Endothelial cell (in vitro differentiated cells): ENCODE measurements around the gene CWC25. TPM values are rescaled to one million over a fixed set of nuclear protein-coding genes. Genes with fewer than 3 reads are reported as not detected.

Experiments used
- DNase-seq: peaks from one replicate; pipeline ENCODE4 v3.0.0; 2021; ENCODE audit warnings: low spot score
- H3K27ac Mint-ChIP-seq: one replicate; pipeline ENCODE4 v1.8.0; 2021; ENCODE audit warnings: mixed read lengths, inconsistent platforms; ENCODE audit not compliant: unreplicated experiment
- H3K27me3 Mint-ChIP-seq: one replicate; pipeline ENCODE4 v1.8.0; 2021; ENCODE audit warnings: mild to moderate bottlenecking, moderate library complexity, mixed read lengths, inconsistent platforms; ENCODE audit not compliant: unreplicated experiment
- H3K36me3 Mint-ChIP-seq: one replicate; pipeline ENCODE4 v1.8.0; 2021; ENCODE audit warnings: mild to moderate bottlenecking, low read depth, mixed read lengths, inconsistent platforms; ENCODE audit not compliant: unreplicated experiment
- H3K4me1 Mint-ChIP-seq: one replicate; pipeline ENCODE4 v1.8.0; 2021; ENCODE audit warnings: mild to moderate bottlenecking, mixed read lengths, inconsistent platforms; ENCODE audit not compliant: unreplicated experiment
- H3K4me3 Mint-ChIP-seq: one replicate; pipeline ENCODE4 v1.8.0; 2021; ENCODE audit warnings: mild to moderate bottlenecking, mixed read lengths, inconsistent platforms; ENCODE audit not compliant: unreplicated experiment
- H3K9me3 Mint-ChIP-seq: one replicate; pipeline ENCODE4 v1.8.0; 2021; ENCODE audit warnings: mixed read lengths, inconsistent platforms; ENCODE audit not compliant: unreplicated experiment
- CTCF ChIP-seq: fragments of 200-600 bp; sonication (generic); IDR thresholded peaks from one replicate; pipeline ENCODE4 v1.5.0; 2021; ENCODE audit warnings: antibody characterized with exemption; ENCODE audit not compliant: unreplicated experiment
- total RNA-seq: library from RNA; stranded (reverse); fragmentation: NEBNext Ultra II Directional; extraction: Animal tissue kit (Norgen Biotek cat#: 25700); gene quantifications from one replicate; pipeline ENCODE4 v1.2.1, GENCODE V29; 2021; ENCODE audit not compliant: unreplicated experiment

Gene CWC25
- total RNA-seq, 1 donor from 2014 or later: 18.1 TPM

- peak overlapping the region; percentile 96 for H3K27ac Mint-ChIP-seq
- peaks cover 34% of the 10 kb centered on the region for H3K4me1 Mint-ChIP-seq
- H3K4me3 Mint-ChIP-seq: peak overlapping the region; percentile 100
- DNase-seq: peak; percentile 47
- TF ChIP-seq CTCF: no peak
- H3K9me3 Mint-ChIP-seq: no peaks in the 10 kb centered on the region
- H3K36me3 Mint-ChIP-seq: peaks cover 35% of the 10 kb centered on the region
- peaks cover 7% of the 10 kb centered on the region for H3K27me3 Mint-ChIP-seq
Observed at GRCh38 chr17:38798614-38799500, 26.3 kb downstream of the CWC25 start.

DNA sequence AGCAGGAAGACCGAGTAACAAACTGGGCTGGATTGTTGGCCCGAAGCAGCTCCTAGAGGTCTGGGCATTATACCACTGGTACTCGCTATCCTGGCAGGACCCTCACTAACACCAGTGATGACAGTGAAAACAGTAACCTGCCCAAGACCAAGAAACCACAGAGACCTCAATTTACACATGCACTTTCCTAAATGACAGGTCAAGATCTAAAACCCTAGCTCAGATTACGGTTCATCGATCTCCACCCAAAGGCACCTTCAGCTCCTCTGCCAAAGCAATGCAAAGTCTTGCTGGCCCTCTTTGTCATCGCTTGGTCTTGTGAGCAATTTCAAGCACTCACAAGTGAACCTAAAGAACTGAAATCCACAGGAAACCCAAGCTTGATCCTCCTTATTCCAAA lies 27.3 kb downstream of the CWC25 start:
- H3K4me3 Mint-ChIP-seq: peak overlapping the region; percentile 100
- H3K36me3 Mint-ChIP-seq: peaks cover 29% of the 10 kb centered on the region
- TF ChIP-seq CTCF: no peak
- peaks cover 34% of the 10 kb centered on the region for H3K4me1 Mint-ChIP-seq
- H3K27ac Mint-ChIP-seq: peak overlapping the region; percentile 96
- H3K9me3 Mint-ChIP-seq: no peaks in the 10 kb centered on the region
- no peak for DNase-seq
- peaks cover 7% of the 10 kb centered on the region for H3K27me3 Mint-ChIP-seq

DNA sequence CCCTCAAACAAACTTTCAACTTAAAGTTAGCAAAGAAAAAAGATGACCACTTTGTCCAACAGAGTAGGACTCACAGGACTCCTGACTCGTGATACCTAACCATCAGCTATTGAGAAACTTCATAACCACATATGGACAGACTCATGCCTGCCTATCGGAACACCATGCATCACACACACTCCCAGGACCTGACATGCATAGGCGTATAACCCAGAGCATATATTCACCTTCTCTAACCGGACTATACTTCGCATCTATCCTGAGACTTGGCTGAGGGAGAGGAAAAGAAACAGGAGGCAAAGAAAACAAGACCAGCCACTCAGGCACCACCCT lies 28.0 kb downstream of the CWC25 start:
- DNase-seq: no peak

GRCh38 chr17:38796451-38797157 lies 28.5 kb downstream of the CWC25 start:
- H3K36me3 Mint-ChIP-seq: peaks cover 21% of the 10 kb centered on the region
- H3K9me3 Mint-ChIP-seq: no peaks in the 10 kb centered on the region
- DNase-seq: no peak
- H3K27ac Mint-ChIP-seq: peak overlapping the region; percentile 21
- TF ChIP-seq CTCF: no peak
- peak overlapping the region; percentile 84 for H3K4me3 Mint-ChIP-seq
- peaks cover 7% of the 10 kb centered on the region for H3K27me3 Mint-ChIP-seq
- H3K4me1 Mint-ChIP-seq: peaks cover 37% of the 10 kb centered on the region

More for the DNA sequence above, 28.0 kb downstream of the CWC25 start:
- Mint-ChIP-seq H3K27ac (peak overlapping the region; percentile 21), H3K4me1 (peaks cover 37% of the 10 kb centered on the region), H3K27me3 (peaks cover 7% of the 10 kb centered on the region), H3K4me3 (peak overlapping the region; percentile 84), H3K36me3 (peaks cover 26% of the 10 kb centered on the region), H3K9me3 (no peaks in the 10 kb centered on the region)
- no peak for TF ChIP-seq CTCF

GRCh38 chr17:38794221-38794620 lies 30.9 kb downstream of the CWC25 start:
- DNase-seq: no peak
- Mint-ChIP-seq H3K27me3 (peaks cover 4% of the 10 kb centered on the region), H3K4me1 (peaks cover 49% of the 10 kb centered on the region), H3K4me3 (no peak overlapping the region), H3K9me3 (no peaks in the 10 kb centered on the region), H3K36me3 (peaks cover 8% of the 10 kb centered on the region), H3K27ac (no peak overlapping the region)
- no peak for TF ChIP-seq CTCF
